Measurements from ENCODE around the gene GABRR1.

Gene GABRR1

DNA sequence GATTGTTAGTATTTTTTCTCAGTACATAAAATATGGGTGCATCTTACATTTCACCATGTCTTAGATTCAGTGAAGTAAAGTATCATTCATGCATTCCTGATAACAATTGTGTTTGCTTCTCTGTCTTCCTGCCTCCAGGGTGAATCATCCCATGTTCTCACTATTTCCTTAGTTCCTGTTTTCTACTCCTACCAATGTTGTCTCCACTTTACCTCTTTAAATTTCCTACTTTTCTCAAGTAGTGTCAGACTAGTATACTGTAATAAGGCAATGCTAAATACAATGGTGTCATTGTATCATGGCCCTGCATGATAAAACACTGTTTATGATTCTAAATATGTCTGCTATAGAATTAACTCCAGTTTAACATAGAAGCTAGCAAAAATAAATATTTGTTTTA, 37.4 kb upstream of the GABRR1 start:
- H3K4me3 ChIP-seq (ENCODE audit: insufficient read length, low read depth), result no peak overlapping the region
- no peak for DNase-seq (ENCODE audit: low read depth, low spot score)
- H3K9me3 ChIP-seq (ENCODE audit: insufficient read depth, low read length), result no peaks in the 10 kb centered on the region
- no peak overlapping the region for H3K9ac ChIP-seq (ENCODE audit: insufficient read length, low read depth)
- no peak for TF ChIP-seq YY1 (IDR thresholded peaks at IDR 0.05; ENCODE audit: insufficient read depth, insufficient read length)
- TF ChIP-seq ZNF274 (IDR thresholded peaks at IDR 0.05; ENCODE audit: low read depth, low read length), result no peak
- no peak for TF ChIP-seq SUZ12 (IDR thresholded peaks at IDR 0.05; ENCODE audit: extremely low read depth, insufficient read depth, insufficient read length)
- H3K4me1 ChIP-seq (ENCODE audit: insufficient read depth, insufficient read length), result no peaks in the 10 kb centered on the region
- H3K36me3 ChIP-seq (ENCODE audit: insufficient read depth, insufficient read length, low read length), result no peaks in the 10 kb centered on the region
- no peaks in the 10 kb centered on the region for H3K27me3 ChIP-seq (ENCODE audit: insufficient read depth, insufficient read length)

DNA sequence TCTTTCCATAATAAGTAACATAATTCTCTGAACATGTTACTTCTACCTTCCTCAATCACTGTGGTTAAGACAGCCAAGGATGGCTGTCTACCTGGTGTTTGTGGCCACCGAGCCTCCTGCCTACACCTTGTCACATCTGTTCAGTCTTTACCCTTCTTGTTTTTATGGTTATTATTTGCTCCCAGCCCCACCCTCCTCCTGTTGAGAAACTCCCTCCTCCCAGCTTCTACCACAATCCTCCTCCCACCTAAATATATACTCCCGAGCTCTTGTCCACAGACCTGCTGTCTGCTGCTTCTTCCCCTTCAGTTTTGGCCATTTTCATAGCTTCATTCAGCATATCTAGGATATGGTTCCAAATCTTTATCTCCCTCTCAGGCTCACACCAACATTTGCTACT, 35.7 kb upstream of the GABRR1 start:
- no peaks in the 10 kb centered on the region for H3K9me3 ChIP-seq (ENCODE audit: insufficient read depth, low read length)
- H3K27me3 ChIP-seq (ENCODE audit: insufficient read depth, insufficient read length), result no peaks in the 10 kb centered on the region
- no peaks in the 10 kb centered on the region for H3K4me1 ChIP-seq (ENCODE audit: insufficient read depth, insufficient read length)
- no peaks in the 10 kb centered on the region for H3K36me3 ChIP-seq (ENCODE audit: insufficient read depth, insufficient read length, low read length)
- H3K9ac ChIP-seq (ENCODE audit: insufficient read length, low read depth), result no peak overlapping the region
- TF ChIP-seq SUZ12 (IDR thresholded peaks at IDR 0.05; ENCODE audit: extremely low read depth, insufficient read depth, insufficient read length) (no peak), YY1 (IDR thresholded peaks at IDR 0.05; ENCODE audit: insufficient read depth, insufficient read length) (no peak), ZNF274 (IDR thresholded peaks at IDR 0.05; ENCODE audit: low read depth, low read length) (no peak)
- no peak overlapping the region for H3K4me3 ChIP-seq (ENCODE audit: insufficient read length, low read depth)
- no peak for DNase-seq (ENCODE audit: low read depth, low spot score)

DNA sequence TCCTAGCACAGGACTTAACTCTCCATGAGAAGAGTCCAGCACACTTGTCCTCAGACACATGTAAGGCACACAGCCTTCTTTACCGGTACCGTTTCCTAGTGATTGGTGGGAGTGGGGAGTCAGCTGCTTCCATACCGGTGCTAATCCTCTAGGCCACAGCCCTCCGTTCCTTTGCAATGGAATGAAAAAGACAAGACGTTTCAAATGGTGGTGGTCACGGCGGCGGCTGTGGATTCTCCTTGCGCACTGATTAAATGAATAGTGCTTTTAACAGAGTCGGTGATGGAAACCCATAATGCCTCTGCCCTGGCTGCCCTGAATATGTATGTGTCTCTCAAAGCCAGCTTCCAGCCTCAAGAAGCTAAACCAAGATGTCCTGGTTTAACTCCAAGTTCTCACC, 34.8 kb upstream of the GABRR1 start:
- Histone ChIP-seq H3K9ac (ENCODE audit: insufficient read length, low read depth) (no peak overlapping the region), H3K27me3 (ENCODE audit: insufficient read depth, insufficient read length) (no peaks in the 10 kb centered on the region), H3K36me3 (ENCODE audit: insufficient read depth, insufficient read length, low read length) (no peaks in the 10 kb centered on the region), H3K9me3 (ENCODE audit: insufficient read depth, low read length) (no peaks in the 10 kb centered on the region), H3K4me1 (ENCODE audit: insufficient read depth, insufficient read length) (no peaks in the 10 kb centered on the region), H3K4me3 (ENCODE audit: insufficient read length, low read depth) (no peak overlapping the region)
- no peak for DNase-seq (ENCODE audit: low read depth, low spot score)
- TF ChIP-seq ZNF274 (IDR thresholded peaks at IDR 0.05; ENCODE audit: low read depth, low read length) (no peak), SUZ12 (IDR thresholded peaks at IDR 0.05; ENCODE audit: extremely low read depth, insufficient read depth, insufficient read length) (no peak), YY1 (IDR thresholded peaks at IDR 0.05; ENCODE audit: insufficient read depth, insufficient read length) (no peak)

DNA sequence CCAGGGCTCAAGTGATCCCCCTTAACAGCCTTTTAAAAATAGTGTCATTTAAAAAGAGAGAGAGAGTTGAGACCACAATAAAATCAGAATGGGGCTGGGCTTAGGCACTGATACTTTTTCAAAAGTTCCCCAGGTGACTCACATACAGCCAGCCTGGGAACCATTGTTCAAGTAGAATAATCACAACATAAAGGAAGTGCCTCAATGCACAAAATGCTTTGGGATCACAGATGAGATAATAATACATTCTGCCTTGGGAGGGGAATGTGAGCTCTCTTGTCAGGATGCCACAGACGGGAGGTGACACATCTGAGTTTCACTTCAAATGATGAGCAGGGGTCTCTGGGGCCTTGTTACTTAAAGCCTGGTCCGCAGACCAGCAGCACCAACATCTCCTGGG, 34.0 kb upstream of the GABRR1 start:
- Histone ChIP-seq H3K4me3 (ENCODE audit: insufficient read length, low read depth) (no peak overlapping the region), H3K36me3 (ENCODE audit: insufficient read depth, insufficient read length, low read length) (no peaks in the 10 kb centered on the region), H3K27me3 (ENCODE audit: insufficient read depth, insufficient read length) (no peaks in the 10 kb centered on the region), H3K9me3 (ENCODE audit: insufficient read depth, low read length) (no peaks in the 10 kb centered on the region), H3K9ac (ENCODE audit: insufficient read length, low read depth) (no peak overlapping the region), H3K4me1 (ENCODE audit: insufficient read depth, insufficient read length) (no peaks in the 10 kb centered on the region)
- TF ChIP-seq SUZ12 (IDR thresholded peaks at IDR 0.05; ENCODE audit: extremely low read depth, insufficient read depth, insufficient read length), result no peak
- no peak for TF ChIP-seq YY1 (IDR thresholded peaks at IDR 0.05; ENCODE audit: insufficient read depth, insufficient read length)
- no peak for TF ChIP-seq ZNF274 (IDR thresholded peaks at IDR 0.05; ENCODE audit: low read depth, low read length)
- no peak for DNase-seq (ENCODE audit: low read depth, low spot score)

DNA sequence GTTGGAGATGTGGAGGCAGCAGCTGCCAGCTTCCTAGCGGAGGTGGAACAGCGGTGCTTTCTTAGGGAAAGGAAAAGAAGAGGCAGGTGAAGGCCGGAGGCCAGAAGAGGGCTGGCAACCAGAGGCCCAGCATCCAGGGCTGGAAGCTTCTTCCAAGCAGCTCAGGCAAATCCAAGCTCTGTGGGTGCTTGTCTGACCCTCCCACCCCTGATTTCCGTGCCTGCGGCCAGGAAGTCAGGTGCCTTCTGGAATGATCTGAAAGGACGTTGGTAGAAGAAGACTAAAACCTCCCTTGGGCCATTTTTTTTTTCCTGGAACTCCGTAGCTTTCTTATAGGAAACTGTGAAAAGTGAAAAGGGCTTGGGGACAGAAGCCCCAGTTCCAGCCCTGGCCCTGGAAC, 33.1 kb upstream of the GABRR1 start:
- Histone ChIP-seq H3K4me1 (ENCODE audit: insufficient read depth, insufficient read length) (no peaks in the 10 kb centered on the region), H3K9me3 (ENCODE audit: insufficient read depth, low read length) (no peaks in the 10 kb centered on the region), H3K4me3 (ENCODE audit: insufficient read length, low read depth) (no peak overlapping the region), H3K9ac (ENCODE audit: insufficient read length, low read depth) (no peak overlapping the region), H3K36me3 (ENCODE audit: insufficient read depth, insufficient read length, low read length) (no peaks in the 10 kb centered on the region), H3K27me3 (ENCODE audit: insufficient read depth, insufficient read length) (no peaks in the 10 kb centered on the region)
- DNase-seq (ENCODE audit: low read depth, low spot score), result no peak
- TF ChIP-seq ZNF274 (IDR thresholded peaks at IDR 0.05; ENCODE audit: low read depth, low read length) (no peak), SUZ12 (IDR thresholded peaks at IDR 0.05; ENCODE audit: extremely low read depth, insufficient read depth, insufficient read length) (no peak), YY1 (IDR thresholded peaks at IDR 0.05; ENCODE audit: insufficient read depth, insufficient read length) (no peak)

DNA sequence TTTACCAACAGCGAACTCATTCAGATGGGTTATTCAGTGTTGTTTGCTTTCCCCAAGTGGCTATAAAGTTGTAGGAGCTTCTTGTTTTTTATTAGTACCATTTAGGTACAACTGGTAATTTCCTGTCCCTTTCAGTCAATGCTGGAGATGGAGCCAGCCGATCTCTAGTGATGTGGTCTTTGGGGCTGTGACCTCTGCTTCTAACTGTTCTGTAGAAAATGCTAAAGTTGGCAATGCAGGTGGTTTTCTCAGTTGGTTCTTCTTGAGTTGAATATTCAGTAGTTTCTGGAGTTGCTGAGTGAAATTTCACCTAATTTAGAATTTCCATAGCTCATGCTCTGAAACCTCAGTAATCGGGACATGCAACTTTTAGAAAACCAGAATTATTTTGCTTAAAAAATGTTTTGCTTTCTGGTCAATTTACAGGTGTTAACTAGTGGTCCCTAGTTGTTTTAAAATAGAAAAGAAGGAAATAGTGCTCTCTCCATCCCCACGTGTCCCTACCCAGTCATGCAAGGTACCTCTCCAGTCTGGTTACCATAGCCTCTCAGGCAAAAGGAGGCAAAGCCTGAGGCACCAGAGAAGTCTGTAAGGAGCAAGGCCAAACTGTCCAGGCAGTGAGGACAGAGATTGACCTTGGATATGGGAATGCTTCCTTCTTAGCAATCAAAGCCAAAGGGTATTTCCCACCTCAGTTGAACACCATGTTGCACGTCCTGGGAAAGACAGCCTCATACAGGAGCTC, 27.3 kb upstream of the GABRR1 start:
- Histone ChIP-seq H3K27me3 (ENCODE audit: insufficient read depth, insufficient read length) (no peaks in the 10 kb centered on the region), H3K4me1 (ENCODE audit: insufficient read depth, insufficient read length) (no peaks in the 10 kb centered on the region), H3K4me3 (ENCODE audit: insufficient read length, low read depth) (no peak overlapping the region), H3K36me3 (ENCODE audit: insufficient read depth, insufficient read length, low read length) (no peaks in the 10 kb centered on the region), H3K9me3 (ENCODE audit: insufficient read depth, low read length) (no peaks in the 10 kb centered on the region), H3K9ac (ENCODE audit: insufficient read length, low read depth) (no peak overlapping the region)
- DNase-seq (ENCODE audit: low read depth, low spot score), result no peak
- no peak for TF ChIP-seq YY1 (IDR thresholded peaks at IDR 0.05; ENCODE audit: insufficient read depth, insufficient read length)
- no peak for TF ChIP-seq ZNF274 (IDR thresholded peaks at IDR 0.05; ENCODE audit: low read depth, low read length)
- no peak for TF ChIP-seq SUZ12 (IDR thresholded peaks at IDR 0.05; ENCODE audit: extremely low read depth, insufficient read depth, insufficient read length)

DNA sequence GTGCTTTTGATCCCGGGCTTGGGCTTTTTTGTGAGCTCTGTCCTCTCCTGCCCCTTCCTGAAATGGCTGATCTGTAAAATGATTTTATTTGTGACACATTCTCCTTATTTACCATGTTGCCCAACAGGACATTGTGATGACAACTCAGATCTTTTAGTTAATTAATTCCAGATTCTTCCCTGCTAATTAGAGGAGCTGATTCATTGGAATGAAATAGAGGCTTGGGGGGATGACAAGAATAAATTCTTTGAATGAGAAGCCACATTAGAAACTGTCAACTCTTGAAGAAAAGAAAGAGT, 26.1 kb upstream of the GABRR1 start:
- H3K4me1 ChIP-seq (ENCODE audit: insufficient read depth, insufficient read length), result no peaks in the 10 kb centered on the region
- H3K9ac ChIP-seq (ENCODE audit: insufficient read length, low read depth), result no peak overlapping the region
- TF ChIP-seq SUZ12 (IDR thresholded peaks at IDR 0.05; ENCODE audit: extremely low read depth, insufficient read depth, insufficient read length) (no peak), YY1 (IDR thresholded peaks at IDR 0.05; ENCODE audit: insufficient read depth, insufficient read length) (no peak), ZNF274 (IDR thresholded peaks at IDR 0.05; ENCODE audit: low read depth, low read length) (no peak)
- no peaks in the 10 kb centered on the region for H3K36me3 ChIP-seq (ENCODE audit: insufficient read depth, insufficient read length, low read length)
- no peak for DNase-seq (ENCODE audit: low read depth, low spot score)
- no peaks in the 10 kb centered on the region for H3K27me3 ChIP-seq (ENCODE audit: insufficient read depth, insufficient read length)
- H3K9me3 ChIP-seq (ENCODE audit: insufficient read depth, low read length), result 0 out of 2 replicates have a peak, but pooled peaks cover 3% of the 10 kb centered on the region
- no peak overlapping the region for H3K4me3 ChIP-seq (ENCODE audit: insufficient read length, low read depth)

All from NT2/D1 (cell line).